ENCODE measurements around the gene SMIM29. TPM values are rescaled to one million over a fixed set of nuclear protein-coding genes. Genes with fewer than 3 reads are reported as not detected.

Gene SMIM29
- polyA plus RNA-seq, 4 donors: 9.3 to 27.3 (median 21.5) TPM

DNA sequence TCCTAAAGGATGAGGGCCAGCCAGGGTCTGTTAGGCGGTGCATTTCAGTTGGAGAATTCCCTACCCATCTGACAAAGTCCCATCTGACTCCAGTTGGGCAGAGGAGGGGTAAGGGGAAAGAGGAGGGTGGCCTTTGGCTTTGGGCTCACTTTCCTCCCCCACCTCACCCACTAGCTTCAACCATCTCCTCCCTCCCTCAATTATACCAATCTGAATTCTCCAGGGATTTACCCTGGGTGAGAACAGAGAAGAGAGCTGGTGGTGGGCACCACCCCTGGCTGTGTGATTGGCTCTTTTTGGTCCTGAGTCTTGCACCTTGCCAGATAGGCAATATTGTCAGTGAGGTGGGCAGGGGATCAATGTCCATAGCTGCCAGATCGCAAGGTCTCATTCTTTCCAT, 8.9 kb downstream of the SMIM29 start:
- Histone ChIP-seq H3K36me3 (ENCODE audit: control insufficient read depth in 3 of 3, insufficient read depth in 2 of 3, low read depth in 1 of 3, low read length in 3 of 3) (peaks cover 2 to 48% (median 6%) of the 10 kb centered on the region in 3 donors), H3K4me1 (ENCODE audit: control insufficient read depth in 3 of 3, insufficient read depth in 2 of 3, low read depth in 1 of 3, low read length in 2 of 3) (peaks cover 2 to 26% (median 18%) of the 10 kb centered on the region in 3 donors), H3K4me3 (ENCODE audit: low read depth in 1 of 3, low read length in 3 of 3) (no peak overlapping the region), H3K27ac (ENCODE audit: low read depth in 1 of 3, low read length in 2 of 3) (peak overlapping the region in 2 of 3 donors; percentile 4 to 13), H3K9me3 (ENCODE audit: control insufficient read depth in 2 of 2, insufficient read depth in 1 of 2, low read depth in 1 of 2, low read length in 1 of 2) (no peaks in the 10 kb centered on the region), H3K27me3 (ENCODE audit: control insufficient read depth in 3 of 3, insufficient read depth in 3 of 3, low read length in 3 of 3) (no peaks in the 10 kb centered on the region)
- WGBS, 3 donors: 17 to 65% (median 46%) methylated on average over 2 of the region's 2 CpGs
- no peak for FAIRE-seq
- DNase-seq: no peak

DNA sequence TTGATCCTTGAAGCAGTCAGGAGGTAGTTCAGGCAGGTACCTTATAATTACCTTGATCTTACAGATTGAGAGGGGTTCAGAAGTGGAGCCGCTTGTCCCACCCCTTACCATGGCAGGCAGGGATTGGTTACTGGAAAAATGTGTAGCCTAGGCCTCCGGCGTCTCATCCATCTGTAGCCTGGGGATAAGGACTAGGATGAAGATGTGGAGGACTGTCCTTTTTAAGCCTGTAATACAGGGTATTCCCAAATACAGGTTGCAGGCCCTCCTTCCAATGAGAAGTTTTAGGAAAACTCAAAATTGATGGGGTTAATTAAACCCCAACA, 9.3 kb downstream of the SMIM29 start:
- peaks cover 2 to 26% (median 18%) of the 10 kb centered on the region in 3 donors for H3K4me1 ChIP-seq (ENCODE audit: control insufficient read depth in 3 of 3, insufficient read depth in 2 of 3, low read depth in 1 of 3, low read length in 2 of 3)
- no peaks in the 10 kb centered on the region for H3K27me3 ChIP-seq (ENCODE audit: control insufficient read depth in 3 of 3, insufficient read depth in 3 of 3, low read length in 3 of 3)
- H3K27ac ChIP-seq (ENCODE audit: low read depth in 1 of 3, low read length in 2 of 3): peak overlapping the region in 2 of 3 donors; percentile 33 to 48
- no peak for DNase-seq
- peaks cover 2 to 45% (median 3%) of the 10 kb centered on the region in 3 donors for H3K36me3 ChIP-seq (ENCODE audit: control insufficient read depth in 3 of 3, insufficient read depth in 2 of 3, low read depth in 1 of 3, low read length in 3 of 3)
- no peak overlapping the region for H3K4me3 ChIP-seq (ENCODE audit: low read depth in 1 of 3, low read length in 3 of 3)
- no peaks in the 10 kb centered on the region for H3K9me3 ChIP-seq (ENCODE audit: control insufficient read depth in 2 of 2, insufficient read depth in 1 of 2, low read depth in 1 of 2, low read length in 1 of 2)
- no peak for FAIRE-seq
- WGBS, 3 donors: 20 to 63% (median 45%) methylated on average over 3 of the region's 3 CpGs

DNA sequence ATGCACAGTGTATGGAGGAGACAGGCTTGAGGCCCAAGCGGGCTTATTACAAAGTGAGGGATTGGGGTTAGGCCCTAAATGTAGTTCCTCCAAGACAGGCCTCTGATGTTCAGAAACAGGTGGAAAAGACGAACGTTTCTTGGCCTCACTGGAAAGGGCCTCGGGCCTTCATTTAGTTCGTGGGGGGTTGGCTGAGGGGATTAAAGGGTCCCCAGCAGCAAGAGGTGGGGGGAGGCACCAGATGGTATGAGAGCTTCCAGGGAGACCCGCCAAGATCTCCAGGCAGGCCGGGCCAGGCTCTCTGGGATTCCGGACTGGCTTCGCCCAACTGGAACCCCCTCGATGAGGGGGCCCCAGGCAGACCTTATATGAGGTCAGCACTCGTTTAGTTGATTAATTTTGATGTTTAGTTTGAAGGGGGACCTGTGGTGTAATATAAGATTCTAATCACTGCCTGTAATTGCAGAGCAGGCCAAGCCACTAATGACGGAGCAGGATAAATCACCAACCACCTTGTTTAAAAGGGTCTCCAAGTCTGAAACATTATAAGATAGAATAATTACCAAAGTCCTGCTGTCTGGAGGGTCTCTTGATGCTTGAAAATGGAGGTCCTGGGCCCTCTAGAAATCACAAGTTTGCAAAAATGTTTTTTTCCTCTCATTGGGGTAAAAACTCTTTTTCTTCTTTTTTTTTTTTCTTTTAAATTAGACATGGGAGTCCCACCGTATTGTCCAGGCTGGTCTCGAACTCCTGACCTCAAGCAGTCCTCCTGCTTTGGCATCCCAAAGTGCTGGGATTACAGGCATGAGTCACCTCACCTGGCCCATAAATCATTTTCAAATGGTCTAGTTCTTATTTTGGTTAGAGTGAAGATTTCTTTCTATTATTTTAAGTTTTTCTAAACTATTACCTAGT, 10.0 kb downstream of the SMIM29 start:
- peak overlapping the region; percentile 79 to 87 (median 79) for H3K4me3 ChIP-seq (ENCODE audit: low read depth in 1 of 3, low read length in 3 of 3)
- DNase-seq: no peak
- peaks cover 2 to 39% (median 2%) of the 10 kb centered on the region in 3 donors for H3K36me3 ChIP-seq (ENCODE audit: control insufficient read depth in 3 of 3, insufficient read depth in 2 of 3, low read depth in 1 of 3, low read length in 3 of 3)
- H3K27me3 ChIP-seq (ENCODE audit: control insufficient read depth in 3 of 3, insufficient read depth in 3 of 3, low read length in 3 of 3): no peaks in the 10 kb centered on the region
- FAIRE-seq: no peak
- peak overlapping the region in 1 of 3 donors; percentile 85 for H3K27ac ChIP-seq (ENCODE audit: low read depth in 1 of 3, low read length in 2 of 3)
- no peaks in the 10 kb centered on the region for H3K9me3 ChIP-seq (ENCODE audit: control insufficient read depth in 2 of 2, insufficient read depth in 1 of 2, low read depth in 1 of 2, low read length in 1 of 2)
- H3K4me1 ChIP-seq (ENCODE audit: control insufficient read depth in 3 of 3, insufficient read depth in 2 of 3, low read depth in 1 of 3, low read length in 2 of 3): peaks cover 2 to 26% (median 16%) of the 10 kb centered on the region in 3 donors
- 17 to 49% (median 29%) methylated on average over 14 of the region's 14 CpGs for WGBS, 3 donors

DNA sequence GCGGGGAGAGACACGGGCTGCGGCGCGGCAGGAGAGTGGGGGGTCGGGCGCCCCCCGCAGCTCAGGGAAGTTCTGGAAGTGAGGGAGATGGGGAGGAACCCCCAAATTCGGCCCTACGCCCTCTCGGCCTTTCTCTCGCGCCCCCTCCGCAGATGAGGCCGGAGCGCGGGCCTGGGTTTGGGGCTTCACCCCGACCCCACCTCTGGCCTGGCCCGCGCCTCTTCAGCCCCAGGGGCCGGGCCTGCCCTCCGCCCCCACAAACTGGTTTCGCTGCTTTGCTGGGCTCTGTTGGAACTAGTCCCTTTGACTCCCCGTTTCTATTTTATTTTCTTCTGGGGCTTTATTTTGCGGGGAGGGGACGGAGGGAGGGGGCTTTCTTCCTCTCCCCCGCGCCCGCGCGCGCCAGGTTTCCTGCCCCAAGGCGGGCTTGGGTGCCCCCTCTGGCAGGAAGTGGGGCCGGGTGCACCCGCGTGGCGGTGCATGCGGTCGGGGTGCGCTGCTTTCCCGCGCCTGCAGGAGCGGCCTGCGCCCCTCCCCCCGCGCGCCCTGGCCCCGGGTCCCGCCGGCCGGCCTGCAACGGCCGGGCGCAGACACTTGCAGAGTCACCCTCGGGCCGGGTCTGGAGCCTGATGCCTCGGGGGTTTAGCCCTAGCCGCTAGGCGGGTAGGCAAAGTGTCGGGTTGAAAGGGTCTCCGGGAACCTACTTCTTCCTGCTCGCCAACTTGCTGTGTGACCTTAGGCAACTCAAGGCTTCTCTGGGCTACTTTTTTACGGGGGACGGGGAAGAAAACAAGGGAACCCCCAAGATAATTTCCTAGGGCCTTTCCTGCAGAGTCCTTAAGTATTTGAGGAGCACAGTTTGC, 10.9 kb downstream of the SMIM29 start:
- Histone ChIP-seq H3K36me3 (ENCODE audit: control insufficient read depth in 3 of 3, insufficient read depth in 2 of 3, low read depth in 1 of 3, low read length in 3 of 3) (peaks cover 2 to 30% (median 2%) of the 10 kb centered on the region in 3 donors), H3K9me3 (ENCODE audit: control insufficient read depth in 2 of 2, insufficient read depth in 1 of 2, low read depth in 1 of 2, low read length in 1 of 2) (no peaks in the 10 kb centered on the region), H3K4me1 (ENCODE audit: control insufficient read depth in 3 of 3, insufficient read depth in 2 of 3, low read depth in 1 of 3, low read length in 2 of 3) (peaks cover 2 to 26% (median 7%) of the 10 kb centered on the region in 3 donors), H3K27me3 (ENCODE audit: control insufficient read depth in 3 of 3, insufficient read depth in 3 of 3, low read length in 3 of 3) (no peaks in the 10 kb centered on the region), H3K27ac (ENCODE audit: low read depth in 1 of 3, low read length in 2 of 3) (peak overlapping the region; percentile 65 to 85 (median 71)), H3K4me3 (ENCODE audit: low read depth in 1 of 3, low read length in 3 of 3) (peak overlapping the region; percentile 79 to 87 (median 79))
- 1 to 5% (median 3%) methylated on average over 53 to 64 of the region's 64 CpGs for WGBS, 3 donors
- peak; percentile 56 to 76 for DNase-seq
- FAIRE-seq: no peak

DNA sequence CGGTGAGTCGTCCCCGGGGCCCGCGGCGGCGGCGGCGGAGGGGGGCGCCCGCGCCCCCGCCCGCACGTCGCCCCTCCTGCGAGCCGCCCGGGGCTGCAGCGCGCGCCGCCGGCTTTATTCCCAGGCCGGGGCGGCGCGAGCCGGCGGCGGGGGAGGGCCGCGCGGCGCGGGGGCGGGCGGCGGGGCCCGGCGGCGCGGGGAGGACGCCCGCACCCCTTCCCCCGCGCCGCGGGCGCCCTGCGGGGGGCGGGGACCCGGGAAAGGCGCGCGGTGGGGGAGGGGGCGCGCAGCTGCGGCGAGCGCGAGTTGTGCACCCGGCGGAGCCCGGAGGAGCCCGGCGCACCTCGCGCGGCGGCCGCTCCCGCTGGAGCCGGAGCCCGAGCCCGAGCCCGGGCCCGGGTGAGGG, 11.5 kb downstream of the SMIM29 start:
- H3K36me3 ChIP-seq (ENCODE audit: control insufficient read depth in 3 of 3, insufficient read depth in 2 of 3, low read depth in 1 of 3, low read length in 3 of 3): peaks cover 2 to 23% (median 2%) of the 10 kb centered on the region in 3 donors
- FAIRE-seq: no peak
- no peaks in the 10 kb centered on the region for H3K9me3 ChIP-seq (ENCODE audit: control insufficient read depth in 2 of 2, insufficient read depth in 1 of 2, low read depth in 1 of 2, low read length in 1 of 2)
- peaks cover 2 to 26% (median 5%) of the 10 kb centered on the region in 3 donors for H3K4me1 ChIP-seq (ENCODE audit: control insufficient read depth in 3 of 3, insufficient read depth in 2 of 3, low read depth in 1 of 3, low read length in 2 of 3)
- H3K4me3 ChIP-seq (ENCODE audit: low read depth in 1 of 3, low read length in 3 of 3): peak overlapping the region; percentile 79 to 87 (median 79)
- DNase-seq: peak in 1 of 2 donors; percentile 58
- peak overlapping the region; percentile 65 to 100 (median 99) for H3K27ac ChIP-seq (ENCODE audit: low read depth in 1 of 3, low read length in 2 of 3)
- WGBS, 3 donors: 0 to 1% (median 0%) methylated on average over 13 to 78 of the region's 78 CpGs
- H3K27me3 ChIP-seq (ENCODE audit: control insufficient read depth in 3 of 3, insufficient read depth in 3 of 3, low read length in 3 of 3): no peaks in the 10 kb centered on the region

DNA sequence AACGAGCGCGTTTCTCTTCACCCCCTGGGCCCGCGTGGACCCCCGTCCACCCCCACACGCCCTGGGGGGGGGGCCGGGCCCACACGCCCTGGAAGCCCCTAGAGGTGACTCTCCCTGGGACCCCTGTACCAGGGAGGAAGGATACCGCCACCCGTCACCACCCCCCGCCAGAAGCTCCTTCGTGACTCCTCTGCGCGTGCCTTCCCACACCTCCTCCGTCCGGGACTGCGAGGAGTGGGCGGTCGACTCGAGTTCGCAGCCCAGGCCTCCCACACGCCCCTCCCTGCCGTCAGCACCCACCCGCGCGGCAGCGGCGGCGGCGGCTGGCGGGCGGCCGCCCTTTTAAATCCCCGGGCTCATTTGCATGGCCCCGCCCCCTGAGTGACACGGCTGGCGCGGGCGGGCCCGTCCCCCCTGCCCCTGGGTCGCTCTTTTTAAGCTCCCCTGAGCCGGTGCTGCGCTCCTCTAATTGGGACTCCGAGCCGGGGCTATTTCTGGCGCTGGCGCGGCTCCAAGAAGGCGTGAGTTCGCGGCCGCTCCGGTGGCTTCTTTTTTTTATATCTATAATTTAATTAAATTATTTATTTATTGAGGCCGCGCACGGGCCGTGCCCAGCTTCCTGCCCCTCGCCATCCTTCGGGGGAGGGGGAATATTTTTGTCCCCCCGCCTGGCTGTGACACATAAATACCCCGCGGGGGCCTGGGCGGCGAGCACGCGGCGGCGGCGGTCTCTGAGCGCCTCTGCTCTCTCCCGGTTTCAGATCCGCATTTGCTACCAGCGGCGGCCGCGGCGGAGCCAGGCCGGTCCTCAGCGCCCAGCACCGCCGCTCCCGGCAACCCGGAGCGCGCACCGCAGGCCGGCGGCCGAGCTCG, 12.1 kb downstream of the SMIM29 start, which contains the start of gene HMGA1:
HMGA1 (plus strand) TSS at position 431 of the 873 bp plus-strand sequence. CDS start 3,908 bp downstream, outside the sequence.
- no peaks in the 10 kb centered on the region for H3K27me3 ChIP-seq (ENCODE audit: control insufficient read depth in 3 of 3, insufficient read depth in 3 of 3, low read length in 3 of 3)
- DNase-seq: peak; percentile 89 to 93
- peaks cover under 1 to 17% (median 2%) of the 10 kb centered on the region in 3 donors for H3K36me3 ChIP-seq (ENCODE audit: control insufficient read depth in 3 of 3, insufficient read depth in 2 of 3, low read depth in 1 of 3, low read length in 3 of 3)
- peak within 1 kb of the TSS; percentile 79 to 87 (median 79) for H3K4me3 ChIP-seq (ENCODE audit: low read depth in 1 of 3, low read length in 3 of 3)
- 0 to 1% (median 1%) methylated on average over 67 to 91 of the region's 91 CpGs for WGBS, 3 donors
- FAIRE-seq: no peak
- H3K4me1 ChIP-seq (ENCODE audit: control insufficient read depth in 3 of 3, insufficient read depth in 2 of 3, low read depth in 1 of 3, low read length in 2 of 3): peaks cover 2 to 26% (median 5%) of the 10 kb centered on the region in 3 donors
- H3K9me3 ChIP-seq (ENCODE audit: control insufficient read depth in 2 of 2, insufficient read depth in 1 of 2, low read depth in 1 of 2, low read length in 1 of 2): no peaks in the 10 kb centered on the region
- H3K27ac ChIP-seq (ENCODE audit: low read depth in 1 of 3, low read length in 2 of 3): peak within 1 kb of the TSS; percentile 98 to 100 (median 99)

DNA sequence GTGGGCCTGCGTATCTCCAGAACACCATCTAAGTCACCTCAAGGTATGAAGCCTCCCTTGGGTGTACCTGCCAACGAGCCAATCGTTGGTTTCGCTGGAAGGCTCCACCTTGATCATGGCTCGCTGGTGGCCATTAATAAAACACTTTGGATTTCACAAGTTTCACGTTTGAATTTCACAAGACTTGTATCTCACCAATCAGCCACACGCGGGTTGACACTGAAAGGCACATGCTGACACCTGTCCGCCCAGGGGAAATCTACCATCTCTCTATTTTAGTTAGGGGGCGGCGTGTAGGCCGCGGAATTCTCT, 12.7 kb downstream of the SMIM29 start:
- DNase-seq (peak; percentile 85 to 86), FAIRE-seq (no peak)
- peaks cover 2 to 26% (median 5%) of the 10 kb centered on the region in 3 donors for H3K4me1 ChIP-seq (ENCODE audit: control insufficient read depth in 3 of 3, insufficient read depth in 2 of 3, low read depth in 1 of 3, low read length in 2 of 3)
- H3K9me3 ChIP-seq (ENCODE audit: control insufficient read depth in 2 of 2, insufficient read depth in 1 of 2, low read depth in 1 of 2, low read length in 1 of 2): no peaks in the 10 kb centered on the region
- 3 to 17% (median 8%) methylated on average over 13 of the region's 13 CpGs for WGBS, 3 donors
- H3K4me3 ChIP-seq (ENCODE audit: low read depth in 1 of 3, low read length in 3 of 3): peak overlapping the region; percentile 76 to 87 (median 79)
- H3K27ac ChIP-seq (ENCODE audit: low read depth in 1 of 3, low read length in 2 of 3): peak overlapping the region; percentile 98 to 100 (median 99)
- H3K27me3 ChIP-seq (ENCODE audit: control insufficient read depth in 3 of 3, insufficient read depth in 3 of 3, low read length in 3 of 3): no peaks in the 10 kb centered on the region
- H3K36me3 ChIP-seq (ENCODE audit: control insufficient read depth in 3 of 3, insufficient read depth in 2 of 3, low read depth in 1 of 3, low read length in 3 of 3): peaks cover 0 to 11% (median 0%) of the 10 kb centered on the region in 3 donors

Measured in small intestine (tissue), 7 donors.